OCI-LY3 (cell line): Measurements from ENCODE around the gene DMBX1.

Experiments
- EZH2phosphoT487 ChIP-seq: fragments of 200-600 bp; shearing (Covaris generic); IDR thresholded peaks from 2 replicates; pipeline ENCODE4 v1.6.1; 2018; ENCODE audit warnings: antibody characterized with exemption, mixed run types, low read depth
- TF ChIP-seq, protein P1 (sequence below): fragments of 200-600, 300-600 bp; sonication (generic); IDR thresholded peaks from 2 replicates; pipeline ENCODE4 v1.5.1; 2014; ENCODE audit warnings: antibody characterized with exemption, low read length, low read depth

GRCh38 chr1:46467183-46467504, 22.5 kb upstream of the DMBX1 start:
- TF ChIP-seq, protein P1, sequence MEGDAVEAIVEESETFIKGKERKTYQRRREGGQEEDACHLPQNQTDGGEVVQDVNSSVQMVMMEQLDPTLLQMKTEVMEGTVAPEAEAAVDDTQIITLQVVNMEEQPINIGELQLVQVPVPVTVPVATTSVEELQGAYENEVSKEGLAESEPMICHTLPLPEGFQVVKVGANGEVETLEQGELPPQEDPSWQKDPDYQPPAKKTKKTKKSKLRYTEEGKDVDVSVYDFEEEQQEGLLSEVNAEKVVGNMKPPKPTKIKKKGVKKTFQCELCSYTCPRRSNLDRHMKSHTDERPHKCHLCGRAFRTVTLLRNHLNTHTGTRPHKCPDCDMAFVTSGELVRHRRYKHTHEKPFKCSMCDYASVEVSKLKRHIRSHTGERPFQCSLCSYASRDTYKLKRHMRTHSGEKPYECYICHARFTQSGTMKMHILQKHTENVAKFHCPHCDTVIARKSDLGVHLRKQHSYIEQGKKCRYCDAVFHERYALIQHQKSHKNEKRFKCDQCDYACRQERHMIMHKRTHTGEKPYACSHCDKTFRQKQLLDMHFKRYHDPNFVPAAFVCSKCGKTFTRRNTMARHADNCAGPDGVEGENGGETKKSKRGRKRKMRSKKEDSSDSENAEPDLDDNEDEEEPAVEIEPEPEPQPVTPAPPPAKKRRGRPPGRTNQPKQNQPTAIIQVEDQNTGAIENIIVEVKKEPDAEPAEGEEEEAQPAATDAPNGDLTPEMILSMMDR, result no peak
- no peak for TF ChIP-seq EZH2phosphoT487
